ENCODE results near the gene DDOST.

Gene DDOST

GRCh38 chr1:20689645-20690056 lies 28.5 kb upstream of the DDOST start:
- Histone ChIP-seq H3K9me3 (no peaks in the 10 kb centered on the region), H3K4me1 (no peaks in the 10 kb centered on the region), H3K36me3 (no peaks in the 10 kb centered on the region), H3K4me3 (no peak overlapping the region), H3K27ac (no peak overlapping the region), H3K27me3 (no peaks in the 10 kb centered on the region)
- intact Hi-C loops (cut with DNase I; ENCODE audit: low total_unique reads), result no loop called here
- no peak for DNase-seq
- TF ChIP-seq CTCF (IDR thresholded peaks at IDR 0.05), result no peak

GRCh38 chr1:20686883-20687725 lies 25.9 kb upstream of the DDOST start:
- H3K9me3 ChIP-seq, result no peaks in the 10 kb centered on the region
- DNase-seq, result no peak
- H3K4me3 ChIP-seq, result no peak overlapping the region
- TF ChIP-seq CTCF (IDR thresholded peaks at IDR 0.05), result no peak
- no peaks in the 10 kb centered on the region for H3K4me1 ChIP-seq
- no peaks in the 10 kb centered on the region for H3K27me3 ChIP-seq
- intact Hi-C loops (cut with DNase I; ENCODE audit: low total_unique reads), result no loop called here
- no peak overlapping the region for H3K27ac ChIP-seq
- no peaks in the 10 kb centered on the region for H3K36me3 ChIP-seq

GRCh38 chr1:20685741-20686140 lies 24.6 kb upstream of the DDOST start:
- Histone ChIP-seq H3K27me3 (no peaks in the 10 kb centered on the region), H3K4me1 (no peaks in the 10 kb centered on the region), H3K9me3 (no peaks in the 10 kb centered on the region), H3K4me3 (no peak overlapping the region), H3K36me3 (no peaks in the 10 kb centered on the region), H3K27ac (no peak overlapping the region)
- no peak for DNase-seq
- no peak for TF ChIP-seq CTCF (IDR thresholded peaks at IDR 0.05)
- intact Hi-C loops (cut with DNase I; ENCODE audit: low total_unique reads), result no loop called here

GRCh38 chr1:20685099-20685662 lies 24.0 kb upstream of the DDOST start:
- no peak for TF ChIP-seq CTCF (IDR thresholded peaks at IDR 0.05)
- intact Hi-C loops (cut with DNase I; ENCODE audit: low total_unique reads), result no loop called here
- no peaks in the 10 kb centered on the region for H3K4me1 ChIP-seq
- peak overlapping the region; percentile 21 to 34 for H3K4me3 ChIP-seq
- peak in 1 of 2 donors; percentile 33 for DNase-seq
- no peaks in the 10 kb centered on the region for H3K27me3 ChIP-seq
- peak overlapping the region in 1 of 2 donors; percentile 16 for H3K27ac ChIP-seq
- H3K36me3 ChIP-seq, result no peaks in the 10 kb centered on the region
- H3K9me3 ChIP-seq, result no peaks in the 10 kb centered on the region

- no peak for DNase-seq
- Histone ChIP-seq H3K36me3 (no peaks in the 10 kb centered on the region), H3K27me3 (no peaks in the 10 kb centered on the region), H3K4me3 (peak overlapping the region; percentile 21 to 34), H3K4me1 (no peaks in the 10 kb centered on the region), H3K27ac (peak overlapping the region in 1 of 2 donors; percentile 16), H3K9me3 (no peaks in the 10 kb centered on the region)
- intact Hi-C loops (cut with DNase I; ENCODE audit: low total_unique reads), result no loop called here
- TF ChIP-seq CTCF (IDR thresholded peaks at IDR 0.05), result no peak
Measured at GRCh38 chr1:20684651-20685050, 23.5 kb upstream of the DDOST start.
